ENCODE measurements around the gene TECPR1. TPM values are rescaled to one million over a fixed set of nuclear protein-coding genes. Genes with fewer than 3 reads are reported as not detected.

The TECPR1 gene
- total RNA-seq, 2 experiments from 2014 or later: 23.2 to 36.4 TPM

GRCh38 chr7:98254951-98255610 is 3.0 kb upstream of the TECPR1 start:
- DNase-seq (ENCODE audit: low spot score): no peak
- BruUV-seq (replicated peaks): TSS peak; percentile 47

GRCh38 chr7:98254516-98254915 is 2.5 kb upstream of the TECPR1 start:
- POLR2A ChIA-PET: no interaction called here
- DNase-seq (ENCODE audit: low spot score): no peak

More at GRCh38 chr7:98254951-98255610, 3.0 kb upstream of the TECPR1 start:
- Histone ChIP-seq H3K9me3 (ENCODE audit: low read length) (no peaks in the 10 kb centered on the region), H2AFZ (ENCODE audit: low read length) (no peak overlapping the region), H3K4me3 (ENCODE audit: low read depth, low read length, poor library complexity, severe bottlenecking) (no peak overlapping the region), H4K20me1 (ENCODE audit: insufficient read depth, low read length) (no peaks in the 10 kb centered on the region), H3K4me1 (ENCODE audit: insufficient read depth, low read length, poor library complexity, severe bottlenecking) (peaks cover 19% of the 10 kb centered on the region), H3K4me2 (ENCODE audit: low read length) (no peak overlapping the region), H3K27ac (ENCODE audit: low read depth, low read length, poor library complexity, severe bottlenecking) (no peak overlapping the region), H3K79me2 (ENCODE audit: insufficient read depth, low read depth, low read length) (peaks cover 6% of the 10 kb centered on the region; the same call in 1 of the 2 replicates), H3K9me2 (ENCODE audit: insufficient read depth, low read length) (no peaks in the 10 kb centered on the region), H3K36me3 (ENCODE audit: insufficient read depth, low read length) (peaks cover 8% of the 10 kb centered on the region)
- POLR2A ChIA-PET: no interaction called here
- TF ChIP-seq EZH2phosphoT487 (IDR thresholded peaks at IDR 0.05; ENCODE audit: borderline replicate concordance, low read depth, low read length) (no peak), CTCF (conservative IDR thresholded peaks at IDR 0.05; ENCODE audit: low read length) (no peak)
- intact Hi-C loops (cut with micrococcal nuclease; ENCODE audit: unreplicated experiment): loop anchor here (5.0 kb wide), 2 partner anchors 283 to 1138 kb away; partner anchors contain the start of gene SDHAF3
- CTCF ChIA-PET (ENCODE audit: unreplicated experiment): no interaction called here

More at GRCh38 chr7:98254516-98254915, 2.5 kb upstream of the TECPR1 start:
- no peak overlapping the region for H2AFZ ChIP-seq (ENCODE audit: low read length)
- CTCF ChIA-PET (ENCODE audit: unreplicated experiment): interaction anchor here (0.6 kb wide), 1 partner anchor 33 kb away, joined by 3 read pairs; no protein-coding TSS in a partner anchor
- BruUV-seq (replicated peaks): no TSS peak
- TF ChIP-seq EZH2phosphoT487 (IDR thresholded peaks at IDR 0.05; ENCODE audit: borderline replicate concordance, low read depth, low read length): no peak
- TF ChIP-seq CTCF (conservative IDR thresholded peaks at IDR 0.05; ENCODE audit: low read length): no peak
- no peak overlapping the region for H3K4me3 ChIP-seq (ENCODE audit: low read depth, low read length, poor library complexity, severe bottlenecking)
- peaks cover 6% of the 10 kb centered on the region; the same call in 1 of the 2 replicates for H3K79me2 ChIP-seq (ENCODE audit: insufficient read depth, low read depth, low read length)
- H3K9me2 ChIP-seq (ENCODE audit: insufficient read depth, low read length): no peaks in the 10 kb centered on the region
- H3K9me3 ChIP-seq (ENCODE audit: low read length): no peaks in the 10 kb centered on the region
- no peak overlapping the region for H3K27ac ChIP-seq (ENCODE audit: low read depth, low read length, poor library complexity, severe bottlenecking)
- no peaks in the 10 kb centered on the region for H4K20me1 ChIP-seq (ENCODE audit: insufficient read depth, low read length)
- H3K36me3 ChIP-seq (ENCODE audit: insufficient read depth, low read length): peaks cover 8% of the 10 kb centered on the region; the same call in 1 of the 2 replicates
- intact Hi-C loops (cut with micrococcal nuclease; ENCODE audit: unreplicated experiment): loop anchor here (5.0 kb wide), 2 partner anchors 282 to 1137 kb away; partner anchors contain the start of gene SDHAF3
- H3K4me2 ChIP-seq (ENCODE audit: low read length): no peak overlapping the region
- peaks cover 25% of the 10 kb centered on the region for H3K4me1 ChIP-seq (ENCODE audit: insufficient read depth, low read length, poor library complexity, severe bottlenecking)
